ENCODE data around the gene SLIT3.

DNA sequence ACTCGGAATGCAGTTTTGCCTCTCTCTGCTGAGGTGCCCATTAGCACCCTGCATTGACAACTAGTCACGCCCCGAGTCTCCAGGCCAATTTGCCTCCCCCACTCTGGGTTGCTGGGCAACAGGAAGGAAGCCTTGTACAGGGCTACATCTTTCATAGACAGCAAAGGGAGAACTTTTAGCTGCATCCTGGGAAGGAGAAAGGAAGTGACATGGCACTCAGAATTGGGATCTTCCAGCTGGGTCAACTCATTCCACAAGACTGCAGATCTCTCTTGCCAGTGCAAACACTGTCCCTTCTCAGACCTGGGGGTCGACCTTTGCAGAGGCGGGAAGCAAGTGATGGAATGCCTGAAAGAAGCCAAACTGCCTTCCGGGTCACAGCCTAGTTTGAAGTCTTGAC is 282.0 kb downstream of the SLIT3 start:
- TF ChIP-seq CTCF (IDR thresholded peaks at IDR 0.05; ENCODE audit: low read depth, low read length, poor library complexity, severe bottlenecking), result no peak
- no peak for TF ChIP-seq EZH2phosphoT487 (IDR thresholded peaks at IDR 0.05; ENCODE audit: borderline replicate concordance, low read length)

Measured in DOHH2 (cell line).